Caki2 (cell line): ENCODE data around the gene CR1. TPM values are rescaled to one million over a fixed set of nuclear protein-coding genes. Genes with fewer than 3 reads are reported as not detected.
"Not testable (repeated sequence)": the region's sequence is repeated elsewhere in the genome, so short reads cannot be mapped to it uniquely, and the experiment has no call there.

ENCODE experiments used
- DNase-seq: peaks from one replicate; pipeline ENCODE4 v3.0.0-alpha.2; 2015; ENCODE audit warnings: low read depth
- in situ Hi-C: cut with HindIII; loops from 2 replicates; pipeline ENCODE4 v1.10.0; 2016; ENCODE audit warnings: low sequenced_read_pairs, low pct_unique_long_range_greater_than_20kb, mixed read lengths
- total RNA-seq: library from RNA; depleted of rRNA; stranded (reverse); fragments of >200 nt; shearing (Covaris generic); gene quantifications from 2 replicates; pipeline ENCODE4 v1.2.3, GENCODE V29; 2014; ENCODE audit warnings: low replicate concordance; rRNA removed

The CR1 gene
- total RNA-seq, 1 experiment from 2014 or later, result not detected

- DNase-seq, in situ Hi-C loops: not testable (repeated sequence)
Measured at GRCh38 chr1:207682872-207683434, 187.0 kb downstream of the CR1 start.

- DNase-seq, in situ Hi-C loops: not testable (repeated sequence)
Measured at GRCh38 chr1:207690551-207690950, 194.6 kb downstream of the CR1 start.

GRCh38 chr1:207691010-207691409 lies 195.1 kb downstream of the CR1 start:
- DNase-seq, result no peak
- in situ Hi-C loops, result no loop called here

Other genes with a start within 250 kb of the CR1 start
- gene CD55, start 174.5 kb upstream of the CR1 start, total RNA-seq, result 26.4 and 38.0 TPM in 2 replicates
- not detected in 2 replicates for gene CR2, start 41.8 kb upstream of the CR1 start, total RNA-seq
- not detected in 2 replicates for gene CR1L, start 149.0 kb downstream of the CR1 start, total RNA-seq